Measurements from ENCODE around the gene RBM10.
A peak's percentile ranks its signal among the peaks of the same experiment; 100 is the strongest.
"Not testable (repeated sequence)": the region's sequence is repeated elsewhere in the genome, so short reads cannot be mapped to it uniquely, and the experiment has no call there.

Gene RBM10, protein sequence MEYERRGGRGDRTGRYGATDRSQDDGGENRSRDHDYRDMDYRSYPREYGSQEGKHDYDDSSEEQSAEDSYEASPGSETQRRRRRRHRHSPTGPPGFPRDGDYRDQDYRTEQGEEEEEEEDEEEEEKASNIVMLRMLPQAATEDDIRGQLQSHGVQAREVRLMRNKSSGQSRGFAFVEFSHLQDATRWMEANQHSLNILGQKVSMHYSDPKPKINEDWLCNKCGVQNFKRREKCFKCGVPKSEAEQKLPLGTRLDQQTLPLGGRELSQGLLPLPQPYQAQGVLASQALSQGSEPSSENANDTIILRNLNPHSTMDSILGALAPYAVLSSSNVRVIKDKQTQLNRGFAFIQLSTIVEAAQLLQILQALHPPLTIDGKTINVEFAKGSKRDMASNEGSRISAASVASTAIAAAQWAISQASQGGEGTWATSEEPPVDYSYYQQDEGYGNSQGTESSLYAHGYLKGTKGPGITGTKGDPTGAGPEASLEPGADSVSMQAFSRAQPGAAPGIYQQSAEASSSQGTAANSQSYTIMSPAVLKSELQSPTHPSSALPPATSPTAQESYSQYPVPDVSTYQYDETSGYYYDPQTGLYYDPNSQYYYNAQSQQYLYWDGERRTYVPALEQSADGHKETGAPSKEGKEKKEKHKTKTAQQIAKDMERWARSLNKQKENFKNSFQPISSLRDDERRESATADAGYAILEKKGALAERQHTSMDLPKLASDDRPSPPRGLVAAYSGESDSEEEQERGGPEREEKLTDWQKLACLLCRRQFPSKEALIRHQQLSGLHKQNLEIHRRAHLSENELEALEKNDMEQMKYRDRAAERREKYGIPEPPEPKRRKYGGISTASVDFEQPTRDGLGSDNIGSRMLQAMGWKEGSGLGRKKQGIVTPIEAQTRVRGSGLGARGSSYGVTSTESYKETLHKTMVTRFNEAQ

DNA sequence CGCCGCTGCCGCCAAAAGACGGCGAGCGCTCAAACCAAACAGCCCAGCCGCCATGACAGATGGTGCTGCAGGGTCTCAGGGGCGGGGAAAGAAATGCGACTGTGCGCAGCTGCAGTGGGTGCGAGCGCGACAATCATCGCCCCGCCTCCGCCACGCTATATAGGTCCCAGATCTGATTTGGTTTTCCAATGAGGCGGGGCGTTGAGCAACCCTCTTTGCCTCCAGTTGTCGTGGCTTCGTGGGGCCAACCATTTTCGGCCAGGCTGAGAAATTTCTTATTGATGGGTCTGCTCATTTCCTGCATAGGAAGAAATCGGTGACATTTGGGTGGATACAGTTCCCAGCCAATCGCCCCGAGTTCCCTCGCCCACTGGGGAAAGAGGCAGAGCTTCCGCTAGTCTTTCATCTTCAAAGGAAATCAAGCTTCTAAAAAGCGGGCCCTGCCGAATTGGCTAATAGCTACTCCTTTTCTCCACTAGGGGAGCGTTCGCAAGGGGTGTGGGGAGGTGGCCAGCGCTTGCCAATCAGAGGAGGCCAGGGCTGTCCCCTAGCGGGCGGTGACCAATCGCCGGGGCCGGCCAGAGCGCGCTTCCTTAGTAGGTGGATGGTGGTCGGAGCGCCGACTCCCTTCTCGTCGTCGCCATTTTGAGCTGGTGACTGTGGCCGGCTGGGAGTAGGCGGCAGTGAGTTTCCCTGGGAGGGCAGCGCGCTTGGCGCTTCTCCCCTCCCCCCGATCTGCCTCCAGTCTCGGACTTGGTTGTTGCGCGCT is at the start of gene RBM10, which contains the start of gene NDUFB11:
RBM10 (plus strand) TSS at position 596 of the 769 bp plus-strand sequence. CDS start 2,261 bp downstream, outside the sequence.
NDUFB11 (minus strand) TSS at position 77 of the 769 bp plus-strand sequence; CDS start at position 54, 23 bp downstream.
- peak; percentile 95 for DNase-seq

DNA sequence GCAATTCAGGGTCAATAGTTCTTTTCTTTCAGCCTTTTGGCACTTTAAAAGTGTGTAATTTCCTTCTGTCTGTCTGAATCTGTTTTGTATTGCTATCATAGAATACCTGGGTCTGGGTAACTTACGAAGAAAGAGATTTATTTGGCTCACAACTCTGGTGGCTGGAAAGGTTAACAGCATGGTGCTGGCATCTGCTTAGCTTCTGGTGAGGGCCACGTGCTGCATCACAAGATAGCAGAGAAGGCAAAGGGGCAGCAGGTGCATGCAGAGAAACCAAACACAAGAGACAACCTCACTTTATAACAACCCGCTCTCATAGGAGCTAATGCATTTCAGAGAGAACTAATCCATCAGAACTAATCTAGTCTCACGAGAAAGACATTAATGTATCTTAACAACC is 48.0 kb upstream of the RBM10 start:
- DNase-seq: no peak

DNA sequence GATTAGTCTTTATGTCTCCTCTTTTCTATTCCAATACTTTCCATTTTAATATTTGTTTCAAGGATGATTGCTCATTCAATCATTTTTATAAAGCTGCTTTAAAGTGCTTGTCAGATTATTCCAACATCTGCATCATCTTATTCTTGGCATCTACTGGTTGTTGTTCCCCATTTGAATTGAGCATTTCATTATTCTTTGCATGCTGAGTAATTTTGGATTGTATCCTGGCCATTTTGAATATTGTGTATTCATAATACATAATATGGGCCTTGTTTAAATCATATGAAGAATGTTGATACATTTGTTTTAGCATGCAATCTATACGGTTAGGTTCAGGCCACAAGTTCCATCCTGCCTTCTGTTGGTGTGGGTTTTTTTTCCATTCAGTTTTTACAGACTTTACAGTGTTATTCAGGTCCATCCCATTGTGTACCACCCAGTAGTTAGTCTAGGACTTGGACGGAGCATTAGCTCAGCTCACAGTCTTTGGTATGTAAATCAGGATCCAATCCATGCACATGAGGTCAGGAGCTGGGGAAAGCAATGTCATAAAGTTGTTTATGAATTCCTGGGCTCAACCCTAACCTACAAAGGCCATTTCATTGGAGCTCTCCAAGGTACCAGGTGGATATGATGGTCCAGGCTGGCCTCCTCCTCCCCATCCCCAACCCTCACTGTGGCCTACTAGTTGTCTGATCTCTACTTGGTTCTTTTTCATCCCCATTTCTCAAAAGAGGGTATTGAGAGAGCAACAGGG is 46.5 kb upstream of the RBM10 start:
- no peak for DNase-seq

DNA sequence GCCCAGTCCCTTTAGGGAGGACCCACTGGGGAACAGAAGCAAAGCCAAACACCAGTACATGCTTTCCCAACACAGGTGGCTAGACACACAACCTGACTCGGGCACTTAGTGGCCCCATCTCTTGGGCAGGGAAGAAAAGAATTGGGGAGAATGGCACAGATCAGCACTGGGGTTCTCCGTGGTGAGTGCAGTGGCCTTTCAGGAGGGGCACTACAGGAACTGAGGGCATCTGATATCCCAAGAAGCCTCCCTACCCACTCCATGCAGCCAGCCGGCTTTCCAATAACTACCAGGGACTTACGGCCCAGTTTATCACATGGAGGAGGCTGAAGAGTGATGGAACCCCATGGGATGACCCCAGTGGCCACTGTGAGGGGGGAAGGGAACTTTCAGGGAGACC is 43.8 kb upstream of the RBM10 start:
- DNase-seq: no peak

DNA sequence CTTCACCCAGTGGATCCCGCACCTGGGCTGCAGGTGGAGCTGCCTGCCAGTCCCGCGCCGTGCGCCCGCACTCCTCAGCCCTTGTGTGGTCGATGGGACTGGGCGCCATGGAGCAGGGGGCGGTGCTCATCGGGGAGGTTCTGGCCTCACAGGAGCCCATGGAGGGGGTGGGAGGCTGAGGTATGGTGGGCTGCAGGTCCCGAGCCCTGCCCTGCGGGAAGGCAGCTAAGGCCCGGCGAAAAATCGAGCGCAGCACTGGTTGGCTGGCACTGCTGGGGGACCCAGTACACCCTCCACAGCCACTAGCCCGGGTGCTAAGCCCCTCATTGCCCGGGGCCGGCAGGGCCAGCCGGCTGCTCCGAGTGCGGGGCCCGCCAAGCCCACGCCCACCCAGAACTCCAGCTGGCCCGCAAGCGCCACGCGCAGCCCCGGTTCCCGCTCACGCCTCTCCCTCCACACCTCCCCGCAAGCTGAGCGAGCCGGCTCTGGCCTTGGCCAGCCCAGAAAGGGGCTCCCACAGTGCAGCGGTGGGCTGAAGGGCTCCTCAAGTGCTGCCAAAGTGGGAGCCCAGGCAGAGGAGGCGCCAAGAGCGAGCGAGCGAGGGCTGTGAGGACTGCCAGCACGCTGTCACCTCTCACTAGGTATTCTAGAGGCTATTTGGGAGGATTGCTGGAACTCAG is 33.9 kb upstream of the RBM10 start:
- DNase-seq: not testable (repeated sequence)

DNA sequence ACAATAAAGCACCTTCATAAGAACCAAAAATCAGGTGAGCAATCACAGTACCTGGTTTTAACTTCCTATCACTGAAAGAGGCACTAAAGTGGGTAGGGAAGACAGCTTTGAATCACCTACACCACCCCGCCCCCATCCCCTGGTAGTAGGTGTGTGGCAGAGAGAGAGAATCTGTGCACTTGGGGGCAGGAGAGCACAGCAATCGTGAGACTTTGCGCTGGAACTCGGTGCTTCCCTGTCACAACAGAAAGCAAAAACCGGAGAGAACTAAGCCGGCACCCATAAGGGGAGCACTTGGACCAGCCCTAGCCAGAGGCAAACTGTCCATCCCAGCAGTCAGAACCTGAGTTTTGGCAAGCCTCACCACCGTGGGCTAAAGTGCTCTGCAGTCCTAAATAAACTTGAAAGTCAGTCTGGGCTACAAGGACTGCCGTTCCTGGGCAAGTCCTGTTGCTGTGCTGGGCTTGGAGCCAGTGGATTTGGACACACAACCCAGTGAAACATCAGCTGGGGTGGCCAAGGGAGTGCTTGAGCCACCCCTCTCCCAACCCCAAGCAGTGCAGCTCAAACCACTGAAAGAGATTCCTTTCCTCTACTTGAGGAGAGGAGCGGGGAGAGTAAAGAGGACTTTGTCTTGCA is 32.6 kb upstream of the RBM10 start:
- DNase-seq: no peak

DNA sequence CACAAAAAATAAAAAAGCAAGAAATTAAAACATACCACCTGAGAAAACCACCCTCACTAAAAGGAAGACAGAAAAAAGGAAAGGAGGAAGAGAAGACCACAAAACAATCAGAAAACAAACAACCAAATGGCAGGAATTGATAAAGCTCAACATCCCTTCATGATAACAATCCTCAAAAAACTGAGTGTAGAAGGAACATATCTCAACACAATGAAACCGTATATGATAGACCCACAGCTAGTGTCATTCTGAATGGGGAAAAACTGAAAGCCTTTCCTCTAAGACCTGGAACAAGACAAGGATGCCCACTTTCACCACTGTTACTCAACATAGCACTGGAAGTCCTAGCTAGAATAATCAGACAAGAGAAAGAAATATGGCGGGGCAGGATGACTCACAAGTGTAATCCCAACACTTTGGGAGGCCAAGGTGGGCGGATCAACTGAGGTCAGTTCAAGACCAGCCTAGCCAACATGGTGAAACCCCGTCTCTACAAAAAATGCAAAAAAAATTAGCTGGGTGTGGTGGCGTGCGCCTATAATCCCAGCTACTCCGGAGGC is 28.4 kb upstream of the RBM10 start:
- not testable (repeated sequence) for DNase-seq

DNA sequence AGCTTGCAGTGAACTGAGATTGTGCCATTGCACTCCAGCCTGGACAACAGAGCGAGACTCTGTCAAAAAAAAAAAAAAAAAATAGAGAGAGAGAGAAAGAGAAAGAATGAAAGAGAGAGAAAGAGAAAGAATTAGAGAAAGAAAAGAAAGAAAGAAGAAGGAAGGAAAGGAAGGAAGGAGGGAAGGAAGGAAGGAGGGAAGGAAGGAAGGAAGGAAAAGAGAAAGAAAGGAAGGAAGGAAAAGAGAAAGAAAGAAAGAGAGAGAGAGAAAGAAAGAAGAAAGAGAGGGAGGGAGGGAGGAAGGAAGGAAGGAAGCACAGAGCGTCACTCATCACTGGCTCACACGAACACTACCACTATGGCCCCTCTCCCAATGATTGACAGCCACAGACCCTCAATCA is 20.6 kb upstream of the RBM10 start:
- DNase-seq: not testable (repeated sequence)

DNA sequence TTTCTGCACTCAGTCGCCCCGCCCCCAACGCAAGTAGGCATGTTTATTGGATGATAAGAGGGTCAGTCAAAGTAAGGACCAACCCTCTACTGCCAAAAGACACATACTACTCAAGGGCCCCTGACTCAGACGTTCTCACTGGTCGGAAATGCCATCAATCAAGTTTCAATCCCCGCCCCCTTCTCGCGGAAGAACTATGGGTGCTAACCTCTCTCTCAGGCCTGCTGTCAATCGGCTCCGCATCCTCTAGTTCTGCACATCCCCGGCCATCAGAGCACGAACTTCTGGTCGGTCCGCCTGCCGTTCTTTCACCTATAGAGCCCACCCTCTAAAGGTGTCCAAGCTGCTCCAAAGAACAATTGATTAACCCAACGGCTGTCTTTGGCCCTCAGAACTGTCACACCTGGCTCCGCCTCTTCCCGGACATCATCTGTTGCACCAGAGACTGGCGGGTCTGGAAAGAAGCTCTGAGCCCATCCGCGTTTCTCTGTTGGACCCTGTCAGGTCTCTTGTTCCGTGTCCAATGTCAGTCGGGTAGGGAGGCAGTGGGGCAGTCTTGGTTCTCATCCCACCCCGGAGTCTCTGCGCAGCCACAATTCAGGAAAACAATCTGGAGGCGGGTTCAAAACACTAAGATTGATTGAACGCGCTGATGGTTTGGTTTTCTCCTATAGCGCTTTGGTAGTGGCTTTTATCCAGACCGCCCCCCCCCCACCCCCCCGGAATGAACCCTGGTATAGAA is 15.7 kb upstream of the RBM10 start:
- DNase-seq: peak; percentile 97

DNA sequence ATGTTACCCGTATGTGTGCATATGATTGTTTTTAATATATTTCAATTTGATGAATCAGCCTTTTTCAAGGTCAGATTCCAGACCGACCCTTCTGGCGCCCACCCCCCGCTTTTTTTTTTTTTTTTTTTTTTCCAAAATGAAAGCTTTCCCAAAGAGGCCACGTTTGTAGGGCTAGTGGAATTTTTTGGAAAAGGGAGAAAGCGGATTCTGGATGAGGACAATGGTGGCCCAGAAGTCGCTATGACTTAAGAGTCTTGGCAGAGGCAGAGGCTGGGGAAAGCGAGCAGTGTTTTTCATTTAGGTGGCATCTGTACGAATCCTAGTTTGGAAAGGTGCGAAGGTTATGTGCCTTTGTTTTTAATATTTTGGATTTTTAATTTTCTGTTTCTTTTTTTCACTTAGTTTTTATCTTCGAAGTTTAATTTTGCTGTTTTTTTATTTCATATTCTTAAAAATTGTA is 15.1 kb upstream of the RBM10 start:
- DNase-seq: no peak

DNA sequence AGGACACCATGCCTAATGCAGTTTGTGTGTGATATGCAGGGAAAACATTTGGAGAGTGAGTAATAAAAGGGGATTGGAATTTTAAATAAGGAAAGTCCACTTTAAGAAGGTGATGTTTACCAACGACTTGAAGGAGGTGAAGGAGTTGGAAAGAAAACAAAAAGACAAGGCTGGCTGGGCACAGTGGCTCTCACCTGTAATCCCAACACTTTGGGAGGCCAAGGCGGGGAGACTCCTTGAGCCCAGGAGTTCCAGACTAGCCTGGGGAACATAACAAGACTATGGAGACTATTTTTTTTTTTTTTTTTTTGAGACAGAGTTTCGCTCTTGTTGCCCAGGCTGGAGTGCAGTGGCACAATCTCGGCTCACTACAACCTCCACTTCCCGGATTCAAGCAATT is 11.5 kb upstream of the RBM10 start:
- no peak for DNase-seq

DNA sequence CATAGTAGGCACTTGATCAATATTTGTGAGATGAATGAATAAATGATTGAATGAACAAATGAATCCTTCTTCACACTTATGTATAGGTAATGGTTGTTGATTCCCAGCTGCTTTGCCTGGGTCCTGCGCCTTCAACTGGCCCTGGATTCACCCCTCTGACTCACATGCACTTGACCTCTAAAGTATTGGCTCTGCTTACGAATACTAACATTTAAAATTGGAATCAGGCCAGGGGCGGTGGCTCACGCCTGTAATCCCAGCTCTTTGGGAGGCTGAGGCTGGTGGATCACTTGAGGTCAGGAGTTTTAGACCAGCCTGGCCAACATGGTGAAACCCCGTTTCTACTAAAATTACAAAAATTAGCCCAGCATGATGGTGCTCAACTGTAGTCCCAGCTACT is 9.4 kb upstream of the RBM10 start:
- not testable (repeated sequence) for DNase-seq

DNA sequence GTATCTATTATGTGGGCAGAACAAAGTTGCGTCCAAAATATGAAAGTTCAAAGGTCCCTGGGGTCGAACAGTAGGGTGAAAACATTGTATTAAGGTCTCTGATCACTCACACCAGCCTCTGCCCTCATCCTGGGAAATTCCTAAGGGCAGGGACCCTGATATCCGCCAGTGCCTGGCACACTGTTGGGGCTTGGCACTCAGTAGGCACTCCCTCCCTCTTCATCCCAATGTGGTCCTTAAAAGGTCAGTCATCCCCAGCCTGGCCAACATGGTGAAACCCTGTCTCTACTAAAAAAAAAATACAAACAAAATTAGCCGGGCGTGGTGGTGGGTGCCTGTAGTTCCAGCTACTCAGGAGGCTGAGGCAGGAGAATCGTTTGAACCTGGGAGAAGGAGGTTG is 6.8 kb upstream of the RBM10 start:
- DNase-seq: no peak

DNA sequence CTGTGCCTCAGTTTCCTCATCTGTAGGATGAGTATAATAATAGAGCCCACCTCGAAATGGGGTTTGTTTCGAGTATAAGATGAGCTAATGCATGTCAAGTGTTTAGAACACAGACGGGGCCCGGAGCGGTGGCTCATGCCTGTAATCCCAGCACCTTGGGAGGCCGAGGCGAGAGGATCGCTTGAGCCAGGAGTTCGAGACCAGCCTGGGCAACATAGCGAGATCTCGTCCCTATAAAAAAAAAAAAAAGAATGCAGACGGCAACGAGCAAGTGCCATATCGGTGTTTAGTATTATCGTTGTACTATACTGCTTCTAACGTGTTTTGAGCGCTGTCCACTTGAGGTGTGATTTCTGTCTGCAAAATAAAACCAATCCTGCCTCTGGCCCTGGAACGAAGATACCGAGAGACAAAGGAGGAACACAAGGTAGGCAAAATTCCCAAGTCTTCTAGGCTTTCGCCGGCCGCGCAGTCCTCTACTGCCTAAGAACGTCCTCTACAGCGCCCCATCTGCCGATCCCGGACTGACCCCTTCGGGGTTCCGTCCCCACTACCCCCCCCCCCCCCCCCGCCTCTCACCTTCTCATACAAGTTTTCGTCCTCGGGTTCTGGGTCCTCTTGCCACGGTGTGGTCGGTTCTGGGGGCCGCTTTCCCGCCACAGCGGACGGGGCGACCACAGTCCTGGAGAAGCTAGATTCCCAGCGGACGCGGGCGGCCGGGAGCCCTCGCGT is 961 bp upstream of the RBM10 start:
- DNase-seq: peak; percentile 29

DNA sequence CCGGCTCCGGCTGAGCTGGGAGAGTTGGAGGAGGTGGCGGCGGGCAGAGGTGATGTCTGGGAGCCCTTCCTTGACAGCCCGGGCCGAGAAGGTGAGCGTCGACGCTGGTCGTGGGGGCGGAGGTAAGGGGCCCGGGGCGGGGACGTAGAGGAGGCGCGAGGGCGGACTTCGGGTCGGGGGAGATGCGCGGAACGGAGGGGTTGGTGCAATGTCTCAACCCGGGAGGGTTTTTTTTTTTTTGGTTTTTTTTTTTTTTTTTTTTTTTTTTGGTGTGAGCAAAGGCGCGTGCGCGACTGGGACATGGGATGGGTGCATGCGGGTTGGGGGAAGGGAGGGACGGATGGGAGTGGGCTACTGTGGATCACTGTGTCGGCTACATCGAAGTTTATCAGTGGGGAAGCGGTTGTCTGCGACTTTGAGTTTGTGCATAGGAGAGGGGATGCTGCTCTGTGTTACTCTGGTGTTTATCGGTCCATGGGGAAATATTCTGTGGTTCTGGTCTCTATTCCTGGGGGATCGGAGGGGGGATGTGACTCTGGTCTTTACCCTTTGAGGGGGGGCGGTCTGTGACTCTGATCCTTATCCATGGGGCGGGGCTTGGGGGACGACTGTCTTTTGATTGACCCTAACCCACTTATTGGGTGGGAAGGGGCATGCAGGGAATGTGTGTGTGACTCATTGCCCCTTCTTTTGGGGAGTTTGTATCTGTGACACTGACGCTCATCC is 537 bp downstream of the RBM10 start:
- no peak for DNase-seq

DNA sequence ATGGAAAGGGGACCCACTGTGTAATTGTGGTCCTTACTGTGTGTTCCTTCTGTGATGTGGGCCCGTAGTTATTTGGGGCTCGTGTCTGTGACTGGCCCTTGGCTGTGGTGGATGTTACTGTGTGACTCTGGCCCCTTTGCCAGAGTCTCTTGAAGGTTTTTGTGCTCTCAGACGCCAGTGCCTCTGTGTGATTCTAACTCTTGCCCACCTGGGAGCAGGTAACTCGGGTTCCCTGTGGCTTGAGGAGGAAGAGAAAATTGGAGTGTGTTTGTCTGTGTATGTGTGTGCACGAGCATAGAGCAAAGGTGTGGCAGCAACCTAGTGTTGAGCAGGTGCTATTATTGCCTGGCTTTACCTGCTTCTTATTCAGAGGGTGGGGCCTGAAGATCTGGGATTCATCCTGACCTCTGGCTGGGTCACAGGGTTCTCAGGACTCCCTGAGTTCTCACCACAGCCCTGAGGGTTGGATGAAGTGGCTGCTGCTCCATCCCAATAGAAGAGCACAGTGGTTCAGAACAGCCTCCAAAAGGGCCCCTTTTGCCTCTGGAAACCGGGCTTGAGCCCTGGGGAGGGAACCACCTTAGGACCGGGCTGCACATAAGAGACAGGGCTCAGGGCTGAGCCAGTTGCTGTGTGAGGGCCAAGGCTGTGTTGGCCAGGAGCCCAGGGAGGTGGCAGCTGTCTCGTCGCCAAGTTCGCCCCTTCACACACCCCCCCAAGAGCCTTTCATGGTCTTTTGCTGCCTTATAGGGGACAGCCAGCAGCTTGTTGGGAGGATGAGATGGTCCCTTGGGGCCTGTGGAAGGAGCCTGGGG is 1.3 kb downstream of the RBM10 start:
- DNase-seq: no peak

Measured in fibroblast of upper back skin (primary cell).